ENCODE results near the gene NPPA. TPM values are rescaled to one million over a fixed set of nuclear protein-coding genes. Genes with fewer than 3 reads are reported as not detected.
"Not testable (repeated sequence)": the region's sequence is repeated elsewhere in the genome, so short reads cannot be mapped to it uniquely, and the experiment has no call there.

Gene NPPA
- total and polyA plus RNA-seq, 5 donors from 2014 or later = not detected

DNA sequence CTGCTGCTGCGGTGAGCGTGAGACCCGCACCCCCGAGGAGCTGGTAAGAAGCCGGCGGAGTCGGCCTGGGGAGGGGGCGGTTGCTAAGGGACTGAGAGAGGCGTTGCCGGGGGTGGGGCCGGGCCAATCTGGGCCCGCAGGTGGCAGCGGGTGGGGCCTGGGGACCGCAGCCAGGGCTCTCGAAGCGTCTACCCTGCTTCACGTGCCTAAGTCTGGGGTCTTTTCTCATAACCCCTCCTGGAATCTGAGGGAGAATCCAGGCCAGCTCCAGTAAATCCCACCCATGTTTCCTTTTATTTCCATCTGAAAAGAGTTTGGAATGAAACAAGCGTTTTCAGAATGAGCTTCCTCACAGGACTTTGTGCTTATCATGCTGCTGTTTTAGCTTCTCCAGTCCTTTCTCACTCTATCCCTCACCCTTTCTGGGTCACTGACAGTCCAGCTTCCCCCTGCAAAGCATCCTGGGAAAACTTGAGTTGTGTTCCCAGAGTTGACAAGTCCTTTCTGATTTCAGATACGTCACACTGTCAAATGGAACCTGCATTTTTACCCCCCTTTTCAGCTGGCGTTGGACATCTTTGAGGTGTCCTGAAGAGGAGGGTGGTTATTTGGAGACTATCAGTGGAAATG, 41.2 kb downstream of the NPPA start:
- peak overlapping the region; percentile 94 to 98 (median 96) for H3K27ac Mint-ChIP-seq
- Histone ChIP-seq H3K4me3 (ENCODE audit: low read depth, low read length) (peak overlapping the region; percentile 87), H3K36me3 (ENCODE audit: control insufficient read depth, insufficient read depth, low read length) (peaks cover 2% of the 10 kb centered on the region), H3K9me3 (ENCODE audit: control insufficient read depth in 2 of 2, low read length in 2 of 2) (no peaks in the 10 kb centered on the region), H3K27ac (ENCODE audit: insufficient read depth, low read length, poor library complexity, severe bottlenecking) (peak overlapping the region; percentile 89), H3K27me3 (ENCODE audit: control insufficient read depth, insufficient read depth, low read length) (no peaks in the 10 kb centered on the region), H3K4me1 (ENCODE audit: control insufficient read depth, insufficient read depth, low read length, poor library complexity, severe bottlenecking) (peaks cover 50% of the 10 kb centered on the region)
- peaks cover 23 to 64% (median 45%) of the 10 kb centered on the region in 4 donors for H3K4me1 Mint-ChIP-seq
- DNase-seq (no peak), ATAC-seq (ENCODE audit: low read depth in 2 of 2) (peak; percentile 51 to 62)
- peaks cover 5% of the 10 kb centered on the region for H3K36me3 Mint-ChIP-seq
- H3K9me3 Mint-ChIP-seq = no peaks in the 10 kb centered on the region
- H3K27me3 Mint-ChIP-seq = no peaks in the 10 kb centered on the region
- H3K4me3 Mint-ChIP-seq = peak overlapping the region; percentile 98 to 100 (median 100)

DNA sequence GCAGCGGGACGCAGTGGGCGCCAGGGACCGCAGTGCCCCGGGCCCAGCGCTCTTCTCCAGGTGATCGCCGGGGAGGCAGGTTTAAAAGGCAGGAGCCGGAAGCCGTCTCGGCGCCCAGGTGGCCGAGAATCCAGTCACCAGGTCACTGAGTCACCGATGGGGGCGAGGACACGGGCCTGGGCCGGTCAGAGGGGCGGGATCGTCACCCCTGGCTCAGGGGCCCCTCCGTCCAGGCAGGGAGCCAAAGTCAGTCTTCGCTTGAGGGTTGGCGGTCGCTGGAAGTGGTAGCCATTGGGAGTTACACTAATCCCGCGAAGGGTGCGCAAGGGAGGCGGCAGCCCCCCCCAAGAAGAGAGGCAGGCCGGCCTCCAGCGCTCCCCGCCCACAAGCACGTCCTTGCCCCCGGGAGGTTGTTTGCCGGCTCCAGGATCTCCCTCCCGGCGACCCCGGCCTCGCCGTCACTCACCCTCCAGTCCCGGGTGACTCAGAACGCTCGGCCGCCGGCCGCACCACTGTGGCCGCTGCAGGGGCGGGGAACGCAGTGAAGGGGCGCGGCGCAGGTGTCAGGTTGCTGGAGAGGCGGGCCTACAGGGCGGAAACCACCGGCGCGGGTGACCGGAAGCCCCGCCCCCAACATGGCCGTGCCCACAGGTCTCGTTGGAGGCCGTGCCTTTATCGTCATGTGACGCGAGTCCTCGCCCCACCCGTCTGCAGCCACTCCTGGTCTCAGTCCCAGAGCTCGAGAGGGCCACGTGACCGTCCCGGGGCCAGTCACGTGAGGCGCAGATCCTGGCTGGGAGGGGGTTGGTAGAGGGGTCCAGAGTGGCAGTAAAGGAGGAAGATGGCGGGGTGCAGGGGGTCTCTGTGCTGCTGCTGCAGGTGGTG, 41.9 kb downstream of the NPPA start, which contains the start of the genes CLCN6 and MTHFR:
TSS of gene CLCN6 (plus strand) at position 770 of the 885 bp plus-strand sequence. CDS start at position 842, 72 bp downstream.
TSS of gene MTHFR (minus strand) at position 543 of the 885 bp plus-strand sequence. CDS start 2,848 bp downstream, outside the sequence.
- no peaks in the 10 kb centered on the region for H3K9me3 ChIP-seq (ENCODE audit: control insufficient read depth in 2 of 2, low read length in 2 of 2)
- peak within 1 kb of the TSS; percentile 87 for H3K4me3 ChIP-seq (ENCODE audit: low read depth, low read length)
- Mint-ChIP-seq H3K9me3 (peaks cover 0 to 2% (median 0%) of the 10 kb centered on the region in 7 donors), H3K27me3 (no peaks in the 10 kb centered on the region), H3K4me3 (peak within 1 kb of the TSS; percentile 98 to 100 (median 100)), H3K36me3 (peaks cover 8% of the 10 kb centered on the region), H3K4me1 (peaks cover 23 to 68% (median 45%) of the 10 kb centered on the region in 4 donors), H3K27ac (peak within 1 kb of the TSS; percentile 94 to 98 (median 96))
- peak within 1 kb of the TSS; percentile 89 for H3K27ac ChIP-seq (ENCODE audit: insufficient read depth, low read length, poor library complexity, severe bottlenecking)
- no peaks in the 10 kb centered on the region for H3K27me3 ChIP-seq (ENCODE audit: control insufficient read depth, insufficient read depth, low read length)
- peak; percentile 90 to 92 for ATAC-seq (ENCODE audit: low read depth in 2 of 2)
- peak; percentile 98 to 99 (median 99) for DNase-seq
- peaks cover 50% of the 10 kb centered on the region for H3K4me1 ChIP-seq (ENCODE audit: control insufficient read depth, insufficient read depth, low read length, poor library complexity, severe bottlenecking)
- peaks cover 6% of the 10 kb centered on the region for H3K36me3 ChIP-seq (ENCODE audit: control insufficient read depth, insufficient read depth, low read length)

GRCh38 chr1:11804666-11805421, 42.7 kb downstream of the NPPA start:
- ATAC-seq (ENCODE audit: low read depth in 2 of 2) (no peak), DNase-seq (peak in 2 of 3 donors; percentile 3 to 26)
- H3K36me3 ChIP-seq (ENCODE audit: control insufficient read depth, insufficient read depth, low read length) = peaks cover 15% of the 10 kb centered on the region
- H3K4me3 ChIP-seq (ENCODE audit: low read depth, low read length) = peak overlapping the region; percentile 83
- H3K27ac ChIP-seq (ENCODE audit: insufficient read depth, low read length, poor library complexity, severe bottlenecking) = peak overlapping the region; percentile 89
- Mint-ChIP-seq H3K9me3 (peaks cover 0 to 2% (median 0%) of the 10 kb centered on the region in 7 donors), H3K27me3 (no peaks in the 10 kb centered on the region), H3K27ac (peak overlapping the region; percentile 70 to 96 (median 82)), H3K4me1 (peaks cover 23 to 66% (median 45%) of the 10 kb centered on the region in 4 donors), H3K4me3 (peak overlapping the region; percentile 98 to 100 (median 100)), H3K36me3 (peaks cover 8% of the 10 kb centered on the region)
- no peaks in the 10 kb centered on the region for H3K9me3 ChIP-seq (ENCODE audit: control insufficient read depth in 2 of 2, low read length in 2 of 2)
- H3K4me1 ChIP-seq (ENCODE audit: control insufficient read depth, insufficient read depth, low read length, poor library complexity, severe bottlenecking) = peaks cover 50% of the 10 kb centered on the region
- H3K27me3 ChIP-seq (ENCODE audit: control insufficient read depth, insufficient read depth, low read length) = no peaks in the 10 kb centered on the region

- peak overlapping the region; percentile 66 for H3K4me3 ChIP-seq (ENCODE audit: low read depth, low read length)
- H3K9me3 ChIP-seq (ENCODE audit: control insufficient read depth in 2 of 2, low read length in 2 of 2); H3K36me3 Mint-ChIP-seq; H3K27me3 ChIP-seq (ENCODE audit: control insufficient read depth, insufficient read depth, low read length); ATAC-seq (ENCODE audit: low read depth in 2 of 2); H3K27me3 Mint-ChIP-seq; DNase-seq; H3K9me3 Mint-ChIP-seq: not testable (repeated sequence)
- H3K36me3 ChIP-seq (ENCODE audit: control insufficient read depth, insufficient read depth, low read length) = peaks cover 19% of the 10 kb centered on the region
- Mint-ChIP-seq H3K27ac (peak overlapping the region; percentile 82 to 96 (median 93)), H3K4me1 (peaks cover 23 to 66% (median 45%) of the 10 kb centered on the region in 4 donors), H3K4me3 (peak overlapping the region; percentile 98 to 100 (median 100))
- H3K4me1 ChIP-seq (ENCODE audit: control insufficient read depth, insufficient read depth, low read length, poor library complexity, severe bottlenecking) = peaks cover 50% of the 10 kb centered on the region
- peak overlapping the region; percentile 89 for H3K27ac ChIP-seq (ENCODE audit: insufficient read depth, low read length, poor library complexity, severe bottlenecking)
Measured at GRCh38 chr1:11803924-11804665, 43.5 kb downstream of the NPPA start.

DNA sequence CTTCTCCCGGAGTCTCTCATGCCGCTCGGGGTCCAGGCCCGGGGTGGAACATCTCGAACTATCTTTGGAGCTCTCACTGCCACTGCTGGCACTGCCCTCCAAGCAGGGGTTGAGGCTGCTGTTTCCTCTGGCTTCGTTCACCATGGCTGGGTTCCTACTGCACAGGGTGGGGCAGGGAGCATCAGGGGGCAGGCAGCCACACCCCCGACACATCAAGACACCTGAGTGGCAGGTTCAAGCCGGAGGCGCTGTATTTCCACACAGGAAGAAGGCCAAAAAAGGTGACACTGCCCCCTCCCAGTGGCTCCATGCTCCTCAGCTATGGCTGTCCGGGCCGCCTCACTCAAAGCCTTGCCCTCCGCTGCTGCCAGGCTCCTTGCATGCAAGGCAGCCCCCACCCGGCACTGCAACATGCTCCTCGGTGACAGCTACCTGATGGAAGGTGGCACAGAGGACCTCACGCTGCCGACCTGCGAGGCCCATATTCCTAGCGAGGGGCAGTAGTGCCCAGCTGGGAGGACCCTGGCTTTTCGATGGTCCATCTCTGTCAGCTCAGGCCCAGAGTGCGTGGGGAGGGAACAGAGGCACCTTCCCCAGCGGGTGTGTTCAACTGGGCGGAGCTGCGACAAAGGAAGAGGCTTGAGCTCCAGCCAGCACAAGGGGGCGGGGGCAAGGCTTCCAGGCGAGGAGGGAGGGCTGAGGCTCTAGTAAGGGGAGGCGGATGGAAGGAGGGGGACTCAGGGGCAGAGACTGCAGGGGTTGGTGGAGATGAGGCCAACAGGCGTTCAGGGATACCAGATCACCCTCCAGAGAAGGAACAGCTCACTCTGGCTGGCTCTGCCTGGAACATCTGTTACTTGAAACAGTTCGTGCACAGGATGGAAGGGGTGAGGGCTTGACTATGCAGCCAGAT, 44.4 kb downstream of the NPPA start:
- peak overlapping the region; percentile 63 for H3K27ac ChIP-seq (ENCODE audit: insufficient read depth, low read length, poor library complexity, severe bottlenecking)
- H3K4me3 Mint-ChIP-seq = peak overlapping the region; percentile 95 to 100 (median 98)
- peak; percentile 14 to 23 for ATAC-seq (ENCODE audit: low read depth in 2 of 2)
- peaks cover 50% of the 10 kb centered on the region for H3K4me1 ChIP-seq (ENCODE audit: control insufficient read depth, insufficient read depth, low read length, poor library complexity, severe bottlenecking)
- H3K27ac Mint-ChIP-seq = peak overlapping the region; percentile 71 to 96 (median 93)
- H3K4me3 ChIP-seq (ENCODE audit: low read depth, low read length) = peak overlapping the region; percentile 66
- H3K27me3 ChIP-seq (ENCODE audit: control insufficient read depth, insufficient read depth, low read length) = no peaks in the 10 kb centered on the region
- no peaks in the 10 kb centered on the region for H3K9me3 ChIP-seq (ENCODE audit: control insufficient read depth in 2 of 2, low read length in 2 of 2)
- no peaks in the 10 kb centered on the region for H3K27me3 Mint-ChIP-seq
- H3K36me3 Mint-ChIP-seq = peaks cover 8% of the 10 kb centered on the region
- DNase-seq = peak; percentile 65 to 86 (median 71)
- peaks cover 0 to 2% (median 0%) of the 10 kb centered on the region in 7 donors for H3K9me3 Mint-ChIP-seq
- H3K4me1 Mint-ChIP-seq = peaks cover 18 to 63% (median 41%) of the 10 kb centered on the region in 4 donors
- H3K36me3 ChIP-seq (ENCODE audit: control insufficient read depth, insufficient read depth, low read length) = peaks cover 24% of the 10 kb centered on the region

- no peaks in the 10 kb centered on the region for H3K9me3 ChIP-seq (ENCODE audit: control insufficient read depth in 2 of 2, low read length in 2 of 2)
- Mint-ChIP-seq H3K4me1 (peaks cover 12 to 58% (median 36%) of the 10 kb centered on the region in 4 donors), H3K9me3 (peaks cover 0 to 2% (median 0%) of the 10 kb centered on the region in 7 donors), H3K4me3 (peak overlapping the region; percentile 24 to 100 (median 98)), H3K27ac (peak overlapping the region; percentile 5 to 96 (median 93)), H3K27me3 (no peaks in the 10 kb centered on the region), H3K36me3 (peaks cover 8% of the 10 kb centered on the region)
- H3K4me3 ChIP-seq (ENCODE audit: low read depth, low read length) = peak overlapping the region; percentile 66
- peaks cover 50% of the 10 kb centered on the region for H3K4me1 ChIP-seq (ENCODE audit: control insufficient read depth, insufficient read depth, low read length, poor library complexity, severe bottlenecking)
- peak in 1 of 3 donors; percentile 24 for DNase-seq
- peaks cover 27% of the 10 kb centered on the region for H3K36me3 ChIP-seq (ENCODE audit: control insufficient read depth, insufficient read depth, low read length)
- ATAC-seq (ENCODE audit: low read depth in 2 of 2) = no peak
- H3K27me3 ChIP-seq (ENCODE audit: control insufficient read depth, insufficient read depth, low read length) = no peaks in the 10 kb centered on the region
- peak overlapping the region; percentile 63 for H3K27ac ChIP-seq (ENCODE audit: insufficient read depth, low read length, poor library complexity, severe bottlenecking)
Measured at GRCh38 chr1:11802616-11802972, 45.0 kb downstream of the NPPA start.

Data from CD4-positive, CD25-positive, alpha-beta regulatory T cell (primary cell).